ENCODE measurements around the gene SCD5.

DNA sequence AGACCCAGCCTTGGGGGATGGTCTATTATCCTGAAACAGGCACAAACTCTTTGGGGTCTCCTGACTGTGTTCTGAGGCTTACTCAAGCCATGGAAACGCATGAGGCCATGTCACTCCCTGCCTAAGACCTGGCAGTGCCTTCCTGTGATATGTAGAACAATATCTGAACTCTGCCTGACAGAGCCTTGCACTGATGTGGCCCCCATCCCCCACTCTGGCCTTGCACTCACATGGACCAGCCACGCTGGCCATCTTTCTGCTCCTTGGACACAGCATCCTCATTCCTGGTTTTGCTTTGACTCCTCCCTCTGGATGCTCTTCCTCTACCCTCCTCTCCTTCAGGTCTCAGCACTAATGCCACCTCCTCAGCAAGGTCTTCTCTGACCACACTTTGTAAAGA, 100.2 kb downstream of the SCD5 start:
- TF ChIP-seq, protein P1, sequence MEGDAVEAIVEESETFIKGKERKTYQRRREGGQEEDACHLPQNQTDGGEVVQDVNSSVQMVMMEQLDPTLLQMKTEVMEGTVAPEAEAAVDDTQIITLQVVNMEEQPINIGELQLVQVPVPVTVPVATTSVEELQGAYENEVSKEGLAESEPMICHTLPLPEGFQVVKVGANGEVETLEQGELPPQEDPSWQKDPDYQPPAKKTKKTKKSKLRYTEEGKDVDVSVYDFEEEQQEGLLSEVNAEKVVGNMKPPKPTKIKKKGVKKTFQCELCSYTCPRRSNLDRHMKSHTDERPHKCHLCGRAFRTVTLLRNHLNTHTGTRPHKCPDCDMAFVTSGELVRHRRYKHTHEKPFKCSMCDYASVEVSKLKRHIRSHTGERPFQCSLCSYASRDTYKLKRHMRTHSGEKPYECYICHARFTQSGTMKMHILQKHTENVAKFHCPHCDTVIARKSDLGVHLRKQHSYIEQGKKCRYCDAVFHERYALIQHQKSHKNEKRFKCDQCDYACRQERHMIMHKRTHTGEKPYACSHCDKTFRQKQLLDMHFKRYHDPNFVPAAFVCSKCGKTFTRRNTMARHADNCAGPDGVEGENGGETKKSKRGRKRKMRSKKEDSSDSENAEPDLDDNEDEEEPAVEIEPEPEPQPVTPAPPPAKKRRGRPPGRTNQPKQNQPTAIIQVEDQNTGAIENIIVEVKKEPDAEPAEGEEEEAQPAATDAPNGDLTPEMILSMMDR (IDR thresholded peaks at IDR 0.05) = no peak
- TF ChIP-seq POLR2A (IDR thresholded peaks at IDR 0.05) = no peak

All from right lobe of liver (tissue), 4 donors.